ENCODE data around the gene HNRNPR.
A peak's percentile ranks its signal among the peaks of the same experiment; 100 is the strongest.

Gene HNRNPR

DNA sequence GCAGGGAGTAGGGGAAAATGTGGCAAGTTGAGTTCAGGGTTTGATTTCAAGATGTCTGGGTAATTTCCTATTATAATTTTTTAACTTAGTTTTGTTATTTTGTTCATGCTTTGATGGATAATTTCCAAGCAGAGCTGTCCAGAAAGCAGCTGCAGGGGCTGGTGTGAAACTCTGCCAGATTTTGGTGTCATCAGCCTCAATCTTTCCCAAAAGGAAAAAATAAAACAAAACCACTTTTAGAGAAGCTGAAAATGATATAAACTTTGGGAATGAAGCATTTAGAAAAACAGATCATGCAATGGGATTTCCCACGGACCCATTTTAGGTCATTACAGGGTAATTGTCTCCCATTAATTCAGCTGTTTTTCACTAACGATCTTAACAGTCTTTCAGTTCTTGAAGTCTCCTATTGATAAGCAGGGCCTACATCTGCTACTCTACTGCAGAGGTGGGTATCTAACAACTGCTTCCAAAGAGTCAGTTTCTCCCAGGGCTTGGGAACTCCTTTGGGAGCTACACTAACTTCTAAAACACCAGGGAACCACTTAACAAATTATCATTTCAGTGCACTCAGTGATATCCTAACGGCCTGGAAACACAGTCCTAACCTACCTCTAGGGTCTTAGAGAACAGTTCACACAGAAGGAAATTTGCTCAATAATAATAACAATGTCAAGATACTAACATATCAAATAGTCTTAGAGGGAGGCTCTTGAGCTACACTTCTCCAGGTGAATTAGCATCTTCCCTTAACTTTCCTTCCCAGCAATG is 13.2 kb upstream of the HNRNPR start:
- TF ChIP-seq, protein P1, sequence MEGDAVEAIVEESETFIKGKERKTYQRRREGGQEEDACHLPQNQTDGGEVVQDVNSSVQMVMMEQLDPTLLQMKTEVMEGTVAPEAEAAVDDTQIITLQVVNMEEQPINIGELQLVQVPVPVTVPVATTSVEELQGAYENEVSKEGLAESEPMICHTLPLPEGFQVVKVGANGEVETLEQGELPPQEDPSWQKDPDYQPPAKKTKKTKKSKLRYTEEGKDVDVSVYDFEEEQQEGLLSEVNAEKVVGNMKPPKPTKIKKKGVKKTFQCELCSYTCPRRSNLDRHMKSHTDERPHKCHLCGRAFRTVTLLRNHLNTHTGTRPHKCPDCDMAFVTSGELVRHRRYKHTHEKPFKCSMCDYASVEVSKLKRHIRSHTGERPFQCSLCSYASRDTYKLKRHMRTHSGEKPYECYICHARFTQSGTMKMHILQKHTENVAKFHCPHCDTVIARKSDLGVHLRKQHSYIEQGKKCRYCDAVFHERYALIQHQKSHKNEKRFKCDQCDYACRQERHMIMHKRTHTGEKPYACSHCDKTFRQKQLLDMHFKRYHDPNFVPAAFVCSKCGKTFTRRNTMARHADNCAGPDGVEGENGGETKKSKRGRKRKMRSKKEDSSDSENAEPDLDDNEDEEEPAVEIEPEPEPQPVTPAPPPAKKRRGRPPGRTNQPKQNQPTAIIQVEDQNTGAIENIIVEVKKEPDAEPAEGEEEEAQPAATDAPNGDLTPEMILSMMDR (IDR thresholded peaks at IDR 0.05; ENCODE audit: low read depth, low read length, missing control alignments): no peak
- no peak overlapping the region for H3K4me3 ChIP-seq (ENCODE audit: low read depth, low read length)
- DNase-seq (ENCODE audit: low read depth): no peak

GRCh38 chr1:23356471-23357137 is 12.5 kb upstream of the HNRNPR start:
- TF ChIP-seq, protein P1 (IDR thresholded peaks at IDR 0.05; ENCODE audit: low read depth, low read length, missing control alignments): no peak
- H3K4me3 ChIP-seq (ENCODE audit: low read depth, low read length): no peak overlapping the region
- no peak for DNase-seq (ENCODE audit: low read depth)

GRCh38 chr1:23354245-23354644 is 10.2 kb upstream of the HNRNPR start:
- TF ChIP-seq, protein P1 (IDR thresholded peaks at IDR 0.05; ENCODE audit: low read depth, low read length, missing control alignments): no peak
- no peak for DNase-seq (ENCODE audit: low read depth)
- H3K4me3 ChIP-seq (ENCODE audit: low read depth, low read length): no peak overlapping the region

- TF ChIP-seq, protein P1 (IDR thresholded peaks at IDR 0.05; ENCODE audit: low read depth, low read length, missing control alignments): no peak
- DNase-seq (ENCODE audit: low read depth): no peak
- no peak overlapping the region for H3K4me3 ChIP-seq (ENCODE audit: low read depth, low read length)
Observed at GRCh38 chr1:23352096-23352695, 8.1 kb upstream of the HNRNPR start.

DNA sequence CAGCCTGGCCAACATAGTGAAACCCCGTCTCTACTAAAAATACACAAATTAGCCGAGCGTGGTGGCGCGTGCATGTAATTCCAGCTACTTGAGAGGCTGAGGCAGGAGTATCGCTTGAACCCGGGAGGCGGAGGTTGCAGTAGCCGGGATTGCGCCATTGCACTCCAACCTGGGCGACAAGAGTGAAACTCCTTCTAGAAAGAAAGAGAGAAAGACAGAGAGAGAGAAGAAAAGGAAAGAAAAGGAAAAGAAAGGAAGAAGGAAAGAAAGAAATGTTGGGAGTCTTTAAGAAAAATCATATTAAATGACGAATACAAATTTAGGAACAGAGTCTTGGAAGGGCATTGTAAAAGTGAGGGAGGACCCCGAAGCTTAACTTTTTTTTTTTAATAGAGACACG is 1.8 kb upstream of the HNRNPR start:
- TF ChIP-seq, protein P1 (IDR thresholded peaks at IDR 0.05; ENCODE audit: low read depth, low read length, missing control alignments): no peak
- DNase-seq (ENCODE audit: low read depth): no peak

DNA sequence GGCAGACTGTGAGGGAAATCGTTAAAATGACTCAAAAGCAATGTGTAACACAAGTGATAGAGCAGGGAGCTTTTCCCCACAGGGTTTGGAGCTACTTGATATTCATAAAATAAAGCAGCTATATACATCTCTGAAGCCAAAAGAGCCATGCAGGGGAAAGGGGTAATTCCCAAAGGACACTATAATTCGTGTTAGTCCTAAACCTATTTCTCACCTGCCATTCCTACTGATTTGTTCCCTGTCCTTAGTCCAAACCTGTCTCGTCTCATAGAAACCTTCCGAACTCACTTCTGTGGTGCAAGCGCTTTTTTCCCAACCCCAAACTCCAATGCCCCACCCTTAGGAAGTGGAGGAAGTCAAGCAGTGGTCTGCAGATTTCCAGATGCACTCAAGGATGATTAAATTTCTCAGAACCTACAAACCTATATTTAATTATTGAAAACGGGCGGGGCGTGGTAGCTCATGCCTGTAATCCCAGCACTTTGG is 946 bp upstream of the HNRNPR start:
- TF ChIP-seq, protein P1 (IDR thresholded peaks at IDR 0.05; ENCODE audit: low read depth, low read length, missing control alignments): no peak

More for the DNA sequence above, 1.8 kb upstream of the HNRNPR start:
- no peak overlapping the region for H3K4me3 ChIP-seq (ENCODE audit: low read depth, low read length)

More for the DNA sequence above, 946 bp upstream of the HNRNPR start:
- peak overlapping the region; percentile 93 for H3K4me3 ChIP-seq (ENCODE audit: low read depth, low read length)
- no peak for DNase-seq (ENCODE audit: low read depth)

Measured in GM12864 (cell line).